ENCODE measurements around the gene IGFBP5.

Gene IGFBP5, protein sequence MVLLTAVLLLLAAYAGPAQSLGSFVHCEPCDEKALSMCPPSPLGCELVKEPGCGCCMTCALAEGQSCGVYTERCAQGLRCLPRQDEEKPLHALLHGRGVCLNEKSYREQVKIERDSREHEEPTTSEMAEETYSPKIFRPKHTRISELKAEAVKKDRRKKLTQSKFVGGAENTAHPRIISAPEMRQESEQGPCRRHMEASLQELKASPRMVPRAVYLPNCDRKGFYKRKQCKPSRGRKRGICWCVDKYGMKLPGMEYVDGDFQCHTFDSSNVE

GRCh38 chr2:216695401-216695821, at the start of gene IGFBP5:
IGFBP5 (minus strand) TSS chr2:216695549; CDS start chr2:216694775, 774 bp downstream.
- DNase-seq (ENCODE audit: low spot score) = peak; percentile 54

GRCh38 chr2:216743781-216744180, 48.4 kb upstream of the IGFBP5 start:
- no peak for DNase-seq (ENCODE audit: low spot score)

- no peak for DNase-seq (ENCODE audit: low spot score)
Observed at GRCh38 chr2:216742411-216742810, 47.1 kb upstream of the IGFBP5 start.

DNA sequence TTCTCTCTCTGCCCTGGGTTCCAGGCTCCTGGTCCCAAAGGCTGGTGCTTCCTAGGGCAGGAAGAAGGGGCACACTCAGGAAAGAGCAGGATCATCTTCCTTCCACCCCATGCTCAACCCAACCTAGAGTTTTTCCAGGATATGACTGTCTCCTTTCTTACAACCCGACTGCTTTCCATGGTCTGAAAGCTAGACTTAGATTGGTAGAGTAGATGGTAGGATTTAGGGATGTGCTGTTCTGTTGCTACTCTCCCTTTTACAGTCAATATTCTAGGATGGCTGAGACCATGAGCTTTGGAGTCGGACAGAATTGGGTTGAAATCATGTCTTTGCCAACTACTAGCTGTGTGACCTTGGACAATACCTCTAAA, 45.9 kb upstream of the IGFBP5 start:
- DNase-seq (ENCODE audit: low spot score) = no peak

- no peak for DNase-seq (ENCODE audit: low spot score)
Observed at GRCh38 chr2:216740557-216741222, 45.3 kb upstream of the IGFBP5 start.

- DNase-seq (ENCODE audit: low spot score) = no peak
Observed at GRCh38 chr2:216739035-216739434, 43.7 kb upstream of the IGFBP5 start.

GRCh38 chr2:216737676-216738075, 42.3 kb upstream of the IGFBP5 start:
- DNase-seq (ENCODE audit: low spot score) = no peak

GRCh38 chr2:216736326-216736725, 41.0 kb upstream of the IGFBP5 start:
- no peak for DNase-seq (ENCODE audit: low spot score)

DNA sequence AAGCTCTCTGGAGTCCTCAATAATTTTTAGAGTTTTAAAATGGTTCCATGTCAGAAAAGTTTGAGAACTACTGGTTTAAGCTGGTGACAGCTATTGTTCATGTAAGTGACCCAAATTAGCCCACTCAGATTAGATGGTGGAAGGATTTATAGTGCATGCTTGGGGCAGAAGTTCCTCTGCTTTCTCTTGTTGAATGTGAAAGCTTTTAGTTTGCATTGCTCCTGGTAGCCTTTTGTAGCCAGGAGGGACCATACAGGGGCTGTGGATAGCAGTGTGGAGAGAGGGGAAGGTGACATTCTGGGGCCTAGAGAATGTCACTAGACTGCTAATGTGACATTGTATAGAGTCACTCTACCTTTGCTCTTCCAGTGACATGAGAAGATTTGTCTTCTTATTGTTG, 40.3 kb upstream of the IGFBP5 start:
- DNase-seq (ENCODE audit: low spot score) = no peak

GRCh38 chr2:216735086-216735485, 39.7 kb upstream of the IGFBP5 start:
- DNase-seq (ENCODE audit: low spot score) = no peak

DNA sequence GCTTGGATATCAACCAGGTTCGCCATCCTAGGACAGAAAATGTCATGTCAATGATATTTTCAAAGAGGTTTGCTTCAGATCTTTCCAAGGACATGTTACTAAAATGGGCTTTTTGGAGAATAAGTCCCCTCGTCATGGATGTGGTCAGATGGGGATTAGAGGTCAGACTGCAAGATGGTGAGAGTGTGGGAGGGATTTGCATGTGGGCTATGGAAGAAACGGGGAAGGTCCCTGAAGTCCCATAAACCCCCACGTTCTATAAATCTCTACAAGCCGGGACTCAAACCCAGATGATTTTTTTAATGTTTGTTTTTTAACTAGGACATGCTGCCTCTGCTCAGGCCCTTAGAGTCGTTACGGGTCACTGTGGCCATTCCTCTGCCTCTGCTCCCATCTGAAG, 37.7 kb upstream of the IGFBP5 start:
- DNase-seq (ENCODE audit: low spot score) = no peak

DNA sequence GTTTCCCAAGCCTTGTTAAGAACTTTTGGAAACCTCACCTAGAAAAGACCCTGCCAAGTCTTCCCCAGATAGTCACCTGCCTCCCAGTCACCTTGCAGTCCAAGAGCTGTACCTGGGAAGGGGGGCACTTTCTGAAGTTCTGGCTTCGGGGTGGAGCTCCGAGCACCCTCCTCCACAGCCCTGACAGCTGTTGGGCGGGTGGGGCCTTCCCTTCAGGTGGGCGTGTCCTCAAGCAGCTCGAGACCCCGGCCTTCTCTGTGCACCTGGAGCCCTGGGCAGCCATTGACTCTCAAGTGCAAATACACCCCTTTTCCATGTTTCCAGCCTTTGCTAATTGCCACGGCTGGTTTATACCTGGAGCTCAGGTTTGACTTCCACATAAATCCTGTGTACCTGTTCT, 37.0 kb upstream of the IGFBP5 start:
- no peak for DNase-seq (ENCODE audit: low spot score)

DNA sequence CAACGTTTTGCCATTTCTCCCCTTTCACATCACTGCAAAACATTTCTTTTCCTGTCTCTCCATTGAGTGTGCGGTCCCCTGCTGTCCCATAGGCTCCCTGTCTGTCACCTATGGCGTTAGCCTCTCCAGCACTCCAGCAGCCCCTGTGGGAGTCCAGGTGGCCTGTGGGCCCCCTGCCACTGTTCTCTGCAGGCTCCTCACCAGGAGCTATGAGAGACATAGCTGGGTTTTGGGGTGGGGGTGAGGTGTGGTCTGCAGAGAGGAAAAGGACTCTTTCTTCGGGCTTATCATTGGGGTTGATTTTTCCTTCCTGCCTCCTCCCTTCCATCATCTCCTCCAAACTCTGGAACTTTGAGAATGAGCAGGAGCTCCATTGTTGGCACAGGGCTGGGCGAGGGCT, 36.1 kb upstream of the IGFBP5 start:
- no peak for DNase-seq (ENCODE audit: low spot score)

- DNase-seq (ENCODE audit: low spot score) = no peak
Observed at GRCh38 chr2:216730871-216731270, 35.5 kb upstream of the IGFBP5 start.

DNA sequence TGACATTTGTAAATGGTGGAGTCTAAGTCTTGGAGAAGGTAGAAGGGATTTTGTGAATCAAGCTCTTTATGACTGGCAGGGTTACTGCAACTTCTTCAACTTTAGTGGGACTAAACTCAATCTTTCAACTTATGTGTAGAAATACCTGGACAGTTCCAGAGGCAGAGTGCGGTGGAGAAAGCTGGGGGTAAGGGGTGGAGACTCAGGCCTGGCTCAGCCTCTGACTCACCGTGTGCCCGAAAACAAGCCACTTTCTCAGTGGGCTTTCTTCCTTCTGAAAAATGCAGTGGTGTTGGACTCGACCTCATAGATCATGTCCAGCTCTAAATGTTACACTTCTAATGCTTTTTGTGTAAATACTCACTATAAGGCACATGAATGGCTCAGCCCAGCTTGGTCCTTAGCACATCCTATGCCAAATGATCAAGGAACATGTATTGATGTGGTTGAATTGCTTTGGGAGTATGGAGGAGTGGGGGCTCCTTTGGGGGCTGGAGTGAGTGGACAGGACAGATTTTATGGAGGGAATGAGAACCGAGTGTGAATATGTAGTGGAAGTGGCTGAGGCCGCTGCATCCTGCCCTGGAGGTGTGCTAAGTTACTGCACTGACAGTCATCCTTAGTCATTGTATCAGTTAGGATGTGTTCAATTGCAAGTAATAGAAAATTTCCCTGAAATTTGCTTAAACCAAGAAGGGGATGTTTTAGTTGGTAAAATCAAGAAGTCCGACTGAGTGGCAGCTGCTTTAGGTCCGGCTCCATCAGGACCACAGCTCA, 32.2 kb upstream of the IGFBP5 start:
- DNase-seq (ENCODE audit: low spot score) = no peak

- DNase-seq (ENCODE audit: low spot score) = no peak
Observed at GRCh38 chr2:216724190-216724589, 28.8 kb upstream of the IGFBP5 start.

- no peak for DNase-seq (ENCODE audit: low spot score)
Observed at GRCh38 chr2:216721141-216721540, 25.8 kb upstream of the IGFBP5 start.

DNA sequence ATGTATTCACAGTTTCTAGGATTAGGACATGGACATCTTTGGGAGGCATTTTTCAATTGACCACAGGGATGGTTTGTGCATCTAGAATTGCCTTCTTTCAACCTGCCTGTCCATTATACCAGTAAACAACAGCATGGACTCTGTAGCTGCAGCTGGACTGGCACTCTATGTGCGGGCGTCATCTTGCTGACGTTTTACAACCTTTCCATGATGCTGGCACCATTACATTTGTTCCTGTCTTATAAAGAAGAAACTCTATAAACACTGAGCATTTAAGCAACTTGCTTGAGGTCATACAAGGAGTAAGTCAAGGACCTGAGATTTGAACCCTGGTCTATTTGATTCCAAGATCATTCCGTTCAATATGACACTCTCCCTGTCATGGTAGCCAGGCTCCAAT, 25.4 kb upstream of the IGFBP5 start:
- DNase-seq (ENCODE audit: low spot score) = no peak

GRCh38 chr2:216717907-216718615, 22.7 kb upstream of the IGFBP5 start:
- no peak for DNase-seq (ENCODE audit: low spot score)

DNA sequence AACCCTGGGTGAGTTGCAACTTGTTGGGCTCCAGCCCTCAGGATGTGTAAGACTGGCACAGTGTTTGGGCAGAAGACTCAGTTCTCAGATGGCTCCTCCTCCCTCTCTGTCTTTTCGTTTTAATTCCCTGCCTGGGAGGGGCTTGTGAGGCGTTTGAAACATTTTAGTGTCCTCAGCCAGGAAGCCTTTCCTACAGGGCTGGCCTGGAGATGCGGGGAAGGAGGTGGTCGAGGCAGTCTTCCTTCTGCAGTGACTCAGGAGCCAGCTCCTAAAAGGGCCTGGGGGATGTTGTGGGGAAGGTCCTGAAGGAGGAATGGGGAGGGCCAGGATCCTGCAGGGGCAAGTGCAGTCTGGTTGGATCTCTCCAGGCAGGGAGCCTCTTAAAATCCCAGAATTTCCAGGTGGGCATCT, 22.1 kb upstream of the IGFBP5 start:
- no peak for DNase-seq (ENCODE audit: low spot score)

DNA sequence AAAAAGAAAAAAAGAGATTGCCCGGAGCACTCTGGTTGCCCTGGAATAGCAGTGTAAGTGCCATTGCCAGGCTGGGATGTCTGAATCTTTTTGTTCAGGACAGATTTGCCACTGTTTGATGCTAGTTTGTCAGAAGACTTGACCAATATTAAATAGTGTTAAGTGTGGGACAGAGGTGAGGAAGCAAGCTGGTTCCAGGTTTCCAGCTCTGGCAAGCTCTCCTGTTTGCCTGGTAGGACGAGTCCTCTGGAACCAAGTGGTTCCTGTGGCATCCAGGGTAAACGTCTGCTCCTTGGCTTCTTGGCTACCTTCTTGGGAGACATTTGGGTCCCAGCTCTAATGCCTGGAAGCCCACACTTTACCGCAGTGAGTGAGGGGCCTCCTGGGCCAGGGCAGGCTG, 20.8 kb upstream of the IGFBP5 start:
- no peak for DNase-seq (ENCODE audit: low spot score)

GRCh38 chr2:216715402-216715974, 20.1 kb upstream of the IGFBP5 start:
- DNase-seq (ENCODE audit: low spot score) = no peak
